Measurements from ENCODE around the gene AFDN. TPM values are rescaled to one million over a fixed set of nuclear protein-coding genes. Genes with fewer than 3 reads are reported as not detected.
A peak's percentile ranks its signal among the peaks of the same experiment; 100 is the strongest.

The AFDN gene
- total RNA-seq, 1 donor from 2014 or later: 357 TPM

- H3K36me3 Mint-ChIP-seq: peaks cover 42% of the 10 kb centered on the region
- Histone ChIP-seq H3K36me3 (no peaks in the 10 kb centered on the region), H3K4me1 (peaks cover 15% of the 10 kb centered on the region), H3K9me3 (ENCODE audit: low read depth) (no peaks in the 10 kb centered on the region), H3K79me2 (ENCODE audit: low read depth) (peaks cover 33% of the 10 kb centered on the region), H3K4me2 (no peak overlapping the region), H3F3A (ENCODE audit: low read depth) (no peaks in the 10 kb centered on the region), H2AFZ (replicated peaks) (no peak overlapping the region), H3K4me3 (no peak overlapping the region), H3K9ac (no peak overlapping the region), H4K20me1 (ENCODE audit: low read depth) (peaks cover 8% of the 10 kb centered on the region), H3K27me3 (no peaks in the 10 kb centered on the region), H3K27ac (peak overlapping the region; percentile 55)
- H3K27ac Mint-ChIP-seq: no peak overlapping the region
- TF ChIP-seq EZH2 (IDR thresholded peaks at IDR 0.05): no peak
- no peak for TF ChIP-seq EZH2phosphoT487 (IDR thresholded peaks at IDR 0.05)
- no peak for TF ChIP-seq CTCF (IDR thresholded peaks at IDR 0.05)
- no peaks in the 10 kb centered on the region for H3K9me3 Mint-ChIP-seq
- no peaks in the 10 kb centered on the region for H3K4me1 Mint-ChIP-seq
- DNase-seq (ENCODE audit: low spot score): no peak
- H3K27me3 Mint-ChIP-seq (ENCODE audit: insufficient read depth, low read depth): peaks cover 7% of the 10 kb centered on the region
- no peak overlapping the region for H3K4me3 Mint-ChIP-seq
These were observed 107.7 kb downstream of the AFDN start for GRCh38 chr6:167934426-167934864.

- Histone ChIP-seq H3K9ac (no peak overlapping the region), H3F3A (ENCODE audit: low read depth) (no peaks in the 10 kb centered on the region), H3K4me1 (peaks cover 15% of the 10 kb centered on the region), H3K9me3 (ENCODE audit: low read depth) (no peaks in the 10 kb centered on the region), H2AFZ (replicated peaks) (no peak overlapping the region), H4K20me1 (ENCODE audit: low read depth) (peaks cover 8% of the 10 kb centered on the region), H3K36me3 (no peaks in the 10 kb centered on the region), H3K4me3 (no peak overlapping the region), H3K79me2 (ENCODE audit: low read depth) (peaks cover 28% of the 10 kb centered on the region), H3K27me3 (no peaks in the 10 kb centered on the region), H3K4me2 (no peak overlapping the region), H3K27ac (no peak overlapping the region)
- Mint-ChIP-seq H3K4me3 (no peak overlapping the region), H3K27me3 (ENCODE audit: insufficient read depth, low read depth) (peaks cover 7% of the 10 kb centered on the region), H3K36me3 (peaks cover 32% of the 10 kb centered on the region), H3K27ac (no peak overlapping the region), H3K4me1 (no peaks in the 10 kb centered on the region), H3K9me3 (no peaks in the 10 kb centered on the region)
- DNase-seq (ENCODE audit: low spot score): no peak
- TF ChIP-seq EZH2phosphoT487 (IDR thresholded peaks at IDR 0.05): no peak
- TF ChIP-seq EZH2 (IDR thresholded peaks at IDR 0.05): no peak
These were observed 109.3 kb downstream of the AFDN start for GRCh38 chr6:167936051-167936450.

- H4K20me1 ChIP-seq (ENCODE audit: low read depth): peaks cover under 1% of the 10 kb centered on the region
- no peaks in the 10 kb centered on the region for H3K4me1 Mint-ChIP-seq
- H3K36me3 ChIP-seq: peaks cover 1% of the 10 kb centered on the region
- no peaks in the 10 kb centered on the region for H3F3A ChIP-seq (ENCODE audit: low read depth)
- peaks cover 29% of the 10 kb centered on the region for H3K79me2 ChIP-seq (ENCODE audit: low read depth)
- H2AFZ ChIP-seq (replicated peaks): no peak overlapping the region
- no peak overlapping the region for H3K4me3 ChIP-seq
- H3K27me3 ChIP-seq: no peaks in the 10 kb centered on the region
- H3K4me2 ChIP-seq: no peak overlapping the region
- H3K4me3 Mint-ChIP-seq: no peak overlapping the region
- no peak overlapping the region for H3K9ac ChIP-seq
- no peak for DNase-seq (ENCODE audit: low spot score)
- peaks cover 28% of the 10 kb centered on the region for H3K36me3 Mint-ChIP-seq
- peaks cover 7% of the 10 kb centered on the region for H3K27me3 Mint-ChIP-seq (ENCODE audit: insufficient read depth, low read depth)
- TF ChIP-seq CTCF (IDR thresholded peaks at IDR 0.05) (no peak), EZH2 (IDR thresholded peaks at IDR 0.05) (no peak)
- no peak overlapping the region for H3K27ac Mint-ChIP-seq
- H3K27ac ChIP-seq: no peak overlapping the region
- peaks cover 13% of the 10 kb centered on the region for H3K4me1 ChIP-seq
- no peaks in the 10 kb centered on the region for H3K9me3 Mint-ChIP-seq
- no peaks in the 10 kb centered on the region for H3K9me3 ChIP-seq (ENCODE audit: low read depth)
These were observed 110.6 kb downstream of the AFDN start for GRCh38 chr6:167937301-167937700.

GRCh38 chr6:167937948-167938911, 111.5 kb downstream of the AFDN start:
- DNase-seq (ENCODE audit: low spot score): no peak
- H4K20me1 ChIP-seq (ENCODE audit: low read depth): no peaks in the 10 kb centered on the region
- peaks cover 7% of the 10 kb centered on the region for H3K27me3 Mint-ChIP-seq (ENCODE audit: insufficient read depth, low read depth)
- no peaks in the 10 kb centered on the region for H3F3A ChIP-seq (ENCODE audit: low read depth)
- no peak overlapping the region for H3K27ac ChIP-seq
- no peaks in the 10 kb centered on the region for H3K9me3 ChIP-seq (ENCODE audit: low read depth)
- H2AFZ ChIP-seq (replicated peaks): no peak overlapping the region
- no peak overlapping the region for H3K4me3 Mint-ChIP-seq
- no peak for TF ChIP-seq CTCF (IDR thresholded peaks at IDR 0.05)
- no peak for TF ChIP-seq EZH2phosphoT487 (IDR thresholded peaks at IDR 0.05)
- no peak for TF ChIP-seq EZH2 (IDR thresholded peaks at IDR 0.05)
- peaks cover 10% of the 10 kb centered on the region for H3K36me3 ChIP-seq
- H3K79me2 ChIP-seq (ENCODE audit: low read depth): peaks cover 29% of the 10 kb centered on the region
- H3K4me2 ChIP-seq: no peak overlapping the region
- no peak overlapping the region for H3K9ac ChIP-seq
- no peaks in the 10 kb centered on the region for H3K9me3 Mint-ChIP-seq
- H3K4me1 ChIP-seq: peaks cover 4% of the 10 kb centered on the region
- H3K4me3 ChIP-seq: no peak overlapping the region
- H3K36me3 Mint-ChIP-seq: peaks cover 26% of the 10 kb centered on the region
- H3K27ac Mint-ChIP-seq: no peak overlapping the region
- no peaks in the 10 kb centered on the region for H3K4me1 Mint-ChIP-seq
- no peaks in the 10 kb centered on the region for H3K27me3 ChIP-seq

Data from neural progenitor cell (in vitro differentiated cells).